HG03175 (cell line): ENCODE data around the gene SELENBP1.
"Not testable (repeated sequence)": the region's sequence is repeated elsewhere in the genome, so short reads cannot be mapped to it uniquely, and the experiment has no call there.

Experiments used
- ATAC-seq: cut with Tn5 transposase; IDR thresholded peaks from one replicate; pipeline ENCODE4 v1.9.1; 2021; ENCODE audit warnings: mild to moderate bottlenecking, moderate library complexity; ENCODE audit not compliant: unreplicated experiment

SELENBP1 gene

DNA sequence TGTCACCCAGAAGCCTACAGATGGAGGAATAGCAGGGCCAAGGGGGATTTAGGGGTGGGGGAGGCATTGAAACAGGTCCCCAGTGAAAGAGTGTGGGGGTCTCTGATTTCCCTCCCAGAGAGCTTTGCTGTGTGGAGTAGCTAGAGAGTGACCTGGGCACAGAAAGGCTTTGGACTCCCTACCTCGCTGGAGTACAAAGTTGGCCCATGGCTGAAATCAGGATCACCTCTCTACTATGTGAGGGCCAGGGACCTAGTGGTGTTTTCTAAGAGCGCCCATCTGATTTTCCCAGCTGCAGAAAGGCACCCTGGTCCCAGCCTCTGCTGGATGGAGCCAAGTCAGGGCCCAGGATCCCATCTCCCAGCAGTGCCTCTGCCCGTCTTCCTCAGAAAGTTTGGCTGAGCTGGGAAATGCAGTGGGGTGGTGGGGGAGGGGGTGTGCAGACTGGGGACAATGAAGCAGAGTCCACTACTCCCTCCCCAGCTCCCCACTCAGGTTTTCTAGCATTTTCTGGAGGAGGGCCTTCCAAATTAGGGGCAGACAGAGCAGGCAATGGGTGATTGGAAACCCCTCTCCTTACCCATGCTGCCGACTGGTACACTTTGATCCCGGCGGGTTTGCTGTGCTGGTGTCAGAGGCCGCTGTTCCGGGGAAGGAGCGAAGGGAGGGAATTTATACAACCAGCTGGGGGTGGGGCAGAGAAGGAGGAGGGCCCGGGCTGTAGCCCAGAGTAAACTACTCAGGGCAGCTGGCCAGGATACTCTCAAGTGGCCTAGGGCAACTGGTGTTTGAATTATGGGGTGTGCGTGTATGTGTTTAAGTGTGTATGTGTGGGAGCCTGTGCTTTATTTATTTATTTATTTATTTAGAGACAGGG is at the start of gene SELENBP1:
SELENBP1 (minus strand) TSS at position 648 of the 877 bp plus-strand sequence; CDS start at position 584, 64 bp downstream.
- no peak for ATAC-seq

DNA sequence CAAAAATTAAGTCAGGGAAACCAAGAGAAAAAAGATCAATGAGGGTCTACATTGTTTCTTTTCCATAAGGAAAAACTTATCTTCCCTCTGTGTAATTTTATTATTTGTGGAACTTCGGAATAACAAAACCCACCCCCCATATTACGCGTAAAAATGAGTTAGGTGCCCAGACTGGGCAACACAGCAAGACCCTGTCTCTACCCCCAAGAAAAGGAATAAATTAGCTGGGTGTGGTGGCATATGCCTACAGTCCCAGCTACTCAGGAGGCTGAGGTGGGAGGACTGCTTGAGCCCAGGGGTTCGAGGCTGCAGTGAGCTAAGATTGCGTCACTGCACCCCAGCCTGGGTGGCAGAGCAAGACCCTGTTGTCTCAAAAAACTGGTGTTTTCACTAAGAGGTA is 47.3 kb upstream of the SELENBP1 start:
- no peak for ATAC-seq

DNA sequence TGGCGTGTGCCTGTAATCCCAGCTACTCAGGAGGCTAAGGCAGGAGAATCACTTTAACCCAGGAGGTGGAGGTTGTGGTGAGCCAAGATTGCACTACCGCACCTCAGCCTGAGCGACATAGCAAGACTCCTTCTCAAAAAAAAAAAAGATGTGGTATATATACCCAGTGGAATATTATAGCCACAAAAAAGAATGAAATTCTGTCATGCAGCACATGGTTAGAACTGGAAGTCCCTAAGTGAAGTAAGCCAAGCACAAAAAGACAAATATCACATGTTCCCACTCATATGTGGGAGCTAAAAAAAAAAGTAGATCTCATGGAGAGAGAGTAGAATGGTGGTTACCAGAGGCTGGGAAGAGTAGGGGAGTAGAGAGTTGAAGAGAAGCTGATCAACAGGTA is 45.6 kb upstream of the SELENBP1 start:
- no peak for ATAC-seq

DNA sequence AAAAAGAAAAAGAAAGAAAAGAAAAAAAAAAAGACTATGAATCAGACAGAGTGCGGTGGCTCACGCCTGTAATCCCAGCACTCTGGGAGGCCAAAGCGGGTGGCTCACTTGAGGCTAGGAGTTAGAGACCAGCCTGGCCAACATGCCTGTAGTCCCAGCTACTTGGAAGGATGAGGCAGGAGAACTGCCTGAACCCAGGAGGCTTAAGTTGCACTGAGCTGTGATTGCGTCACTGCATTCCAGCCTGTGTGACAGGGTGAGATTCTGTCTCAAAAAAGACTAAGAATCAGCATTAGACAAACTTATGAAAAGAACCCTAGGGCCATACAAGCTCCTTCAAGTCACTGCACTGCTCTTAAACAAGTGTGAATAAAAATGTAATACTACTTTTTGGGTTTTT is 43.7 kb upstream of the SELENBP1 start:
- no peak for ATAC-seq

DNA sequence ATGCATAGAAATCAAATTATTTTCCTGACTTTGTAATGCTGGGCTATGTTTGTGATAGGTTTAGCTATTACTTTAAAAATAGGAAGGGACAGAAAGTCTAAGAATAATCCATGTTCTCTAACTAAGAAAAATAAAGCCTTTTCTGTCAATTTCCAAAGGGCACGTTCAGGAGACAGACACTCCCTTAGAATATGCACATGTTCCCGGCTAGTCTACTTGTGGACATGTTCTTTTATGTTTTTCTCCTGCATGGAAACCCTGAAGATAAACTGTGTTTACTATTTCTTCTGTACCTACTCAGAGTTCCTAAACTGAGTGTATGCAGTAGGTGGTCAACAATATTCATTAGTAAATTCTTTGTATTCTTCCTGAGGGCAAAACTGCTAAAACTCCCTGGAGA is 39.4 kb upstream of the SELENBP1 start:
- no peak for ATAC-seq

DNA sequence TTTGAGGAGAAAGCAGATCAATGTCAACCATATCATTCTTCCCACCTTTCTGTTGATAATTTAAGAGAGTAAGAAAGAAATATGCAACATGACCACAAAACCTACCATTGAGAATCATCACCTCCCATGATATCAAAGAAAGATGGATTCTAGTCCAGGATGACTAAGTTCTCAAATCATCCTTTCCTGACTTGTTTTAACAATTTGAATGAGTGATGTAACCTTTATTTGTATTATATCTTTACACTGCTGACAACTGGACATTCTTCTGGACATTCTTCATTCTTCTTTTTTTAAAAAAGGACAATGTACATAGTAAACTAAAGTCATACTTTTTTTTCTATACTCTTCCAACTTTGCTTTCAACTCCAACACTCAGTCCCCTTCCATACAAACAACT is 36.4 kb upstream of the SELENBP1 start:
- no peak for ATAC-seq

DNA sequence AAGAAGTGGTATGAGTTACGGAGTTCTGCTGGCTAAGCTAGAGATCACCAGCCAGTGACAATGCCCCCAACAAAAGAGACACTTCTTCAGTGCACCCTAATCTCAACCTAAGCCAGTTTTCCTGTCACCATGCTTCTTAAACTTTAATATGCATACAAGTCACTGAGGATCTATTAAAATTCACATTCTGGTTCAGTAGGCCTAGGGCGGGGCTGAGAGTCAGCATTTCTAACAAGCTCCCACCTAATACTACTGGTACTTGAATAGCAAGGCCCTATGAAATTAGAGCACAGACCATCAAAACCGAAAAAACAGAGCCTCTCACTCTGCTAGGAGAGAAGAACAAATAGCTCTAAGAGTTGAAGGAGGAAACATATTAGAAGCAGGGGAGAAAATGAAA is 34.8 kb upstream of the SELENBP1 start:
- ATAC-seq: no peak

DNA sequence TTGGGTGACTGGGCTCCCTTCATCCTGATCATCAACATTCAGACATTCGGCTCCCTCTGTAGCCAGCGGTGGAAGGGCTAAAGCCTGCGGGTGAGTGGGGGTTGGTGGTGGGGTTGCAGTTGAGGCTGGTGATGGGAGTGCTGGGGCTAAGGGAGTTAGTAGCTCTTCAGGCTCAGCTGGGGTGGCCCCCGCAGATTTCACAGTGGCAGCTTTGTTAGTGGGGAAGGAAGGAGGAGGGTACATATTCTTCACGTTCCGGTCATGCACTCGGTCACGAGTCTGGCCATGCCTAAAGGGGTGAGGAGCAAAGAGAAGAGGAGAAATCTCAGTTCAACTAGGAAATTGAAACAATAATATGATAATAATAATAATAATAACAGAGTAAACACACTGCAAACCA is 33.7 kb upstream of the SELENBP1 start:
- no peak for ATAC-seq

DNA sequence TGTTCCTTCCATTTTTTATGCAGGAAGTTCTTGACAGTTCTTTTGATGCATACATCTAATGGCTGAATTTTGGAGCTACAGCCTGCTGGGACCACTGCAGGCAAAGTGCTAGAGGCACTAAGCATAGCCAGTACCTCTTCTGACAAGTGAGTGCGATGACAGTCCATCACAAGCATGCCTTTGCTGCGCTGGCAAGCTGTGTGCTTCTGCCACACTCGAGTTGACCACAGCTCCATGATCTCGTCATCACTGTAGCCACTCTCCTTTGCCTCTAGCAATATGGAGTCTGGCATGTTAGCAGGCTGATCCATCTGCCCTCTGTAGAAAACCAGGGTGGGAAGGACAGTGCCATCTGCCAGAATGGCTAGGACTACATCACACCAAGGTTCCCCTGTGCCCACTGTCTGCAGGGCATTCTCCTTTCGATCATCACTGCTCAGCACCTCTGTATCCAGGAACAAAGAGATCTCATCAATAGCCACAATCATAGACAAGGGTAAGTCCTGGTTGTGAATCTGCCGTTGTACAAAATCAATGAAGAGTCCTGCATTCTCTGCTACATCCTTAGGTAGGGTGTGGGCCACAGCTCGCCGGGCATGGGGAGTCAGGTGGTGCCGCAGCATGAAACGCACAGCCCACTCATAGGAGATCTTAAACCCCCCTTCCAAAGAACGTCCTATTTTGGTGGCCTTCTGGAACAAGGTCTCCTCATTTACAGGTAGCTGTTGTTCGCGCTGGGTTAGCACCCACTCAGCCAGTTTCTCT is 32.9 kb upstream of the SELENBP1 start:
- ATAC-seq: no peak

DNA sequence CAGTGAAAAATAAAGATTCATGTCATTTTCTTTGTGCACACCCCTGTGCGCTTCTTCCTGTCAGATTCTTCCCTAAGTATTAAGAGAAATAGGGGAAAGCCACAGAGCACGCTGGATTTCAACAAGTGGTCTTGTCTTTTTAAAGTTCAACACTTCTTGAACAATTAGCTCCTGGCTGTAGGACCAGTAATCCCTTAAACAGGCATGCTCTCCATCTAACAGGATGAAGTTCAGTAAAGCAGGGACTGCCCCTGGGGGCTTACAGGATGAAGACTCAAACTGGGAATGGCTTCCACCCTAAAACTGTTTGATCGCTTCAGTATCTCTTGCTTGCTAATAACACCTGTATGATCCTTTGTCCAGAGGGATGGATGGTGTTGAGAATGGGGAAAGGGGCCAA is 31.1 kb upstream of the SELENBP1 start:
- ATAC-seq: no peak

DNA sequence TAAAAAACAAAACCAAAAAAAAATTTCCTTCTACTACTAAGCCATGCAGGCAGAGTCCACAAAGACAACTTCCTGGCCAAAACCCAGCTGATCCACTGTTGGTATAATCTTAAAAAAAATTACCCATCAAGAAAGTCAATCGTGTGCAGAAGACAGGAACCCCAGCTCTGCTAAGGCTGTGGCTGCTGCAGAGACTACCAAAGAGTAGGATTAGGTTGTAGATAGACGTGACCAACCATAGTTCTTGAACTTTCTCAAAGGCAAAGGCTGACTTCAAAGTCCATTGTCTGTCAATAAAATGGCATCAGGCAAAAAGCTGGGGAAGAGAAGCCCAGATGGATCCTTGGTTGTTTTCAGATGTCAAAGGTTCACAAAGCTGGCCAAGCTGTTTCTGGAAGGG is 30.3 kb upstream of the SELENBP1 start:
- ATAC-seq: no peak

DNA sequence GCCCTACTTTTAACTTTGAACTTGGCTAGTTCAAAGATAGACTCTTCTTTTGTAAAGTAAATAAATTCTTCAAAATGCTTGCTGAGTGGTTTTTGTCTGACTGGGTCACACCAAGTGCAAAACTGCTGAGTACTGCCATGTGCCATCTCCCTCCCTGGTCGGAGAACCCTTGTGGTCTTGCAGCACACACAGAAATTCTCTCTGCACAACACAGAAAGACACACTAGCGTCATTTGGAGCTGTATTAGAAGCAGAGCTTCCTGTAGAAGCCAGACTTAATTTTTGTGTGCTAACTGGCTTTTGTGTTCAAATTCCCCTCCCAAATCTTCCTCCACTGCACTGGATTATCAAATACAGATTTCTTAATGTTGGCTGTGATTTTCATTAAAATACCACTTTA is 29.4 kb upstream of the SELENBP1 start:
- no peak for ATAC-seq

DNA sequence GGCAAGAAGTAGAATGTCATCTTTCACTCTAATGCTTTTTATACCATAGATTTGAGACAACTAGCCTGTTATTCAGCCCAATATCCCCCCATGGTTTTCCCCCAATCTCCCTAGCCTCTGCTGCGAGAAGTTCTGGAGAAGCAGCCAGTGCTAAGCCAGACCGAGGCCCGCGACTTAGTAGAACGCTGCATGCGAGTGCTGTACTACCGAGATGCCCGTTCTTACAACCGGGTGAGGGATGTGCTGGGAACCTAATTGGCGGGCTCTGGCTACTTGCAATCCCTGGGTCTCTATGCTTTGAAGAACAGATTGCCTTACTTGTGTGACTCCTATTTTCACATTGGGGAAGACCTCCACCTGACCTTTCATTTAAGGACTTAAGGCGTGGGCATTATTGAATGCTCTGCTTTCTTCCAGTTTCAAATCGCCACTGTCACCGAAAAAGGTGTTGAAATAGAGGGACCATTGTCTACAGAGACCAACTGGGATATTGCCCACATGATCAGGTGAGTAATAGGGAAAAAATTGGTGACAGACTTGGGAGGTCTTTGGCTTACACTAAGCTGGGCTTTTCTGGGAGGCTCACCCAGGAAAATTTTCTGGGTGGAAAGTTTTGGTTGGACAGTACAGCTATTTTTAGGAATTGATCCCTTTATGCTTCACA is 28.8 kb upstream of the SELENBP1 start:
- no peak for ATAC-seq

DNA sequence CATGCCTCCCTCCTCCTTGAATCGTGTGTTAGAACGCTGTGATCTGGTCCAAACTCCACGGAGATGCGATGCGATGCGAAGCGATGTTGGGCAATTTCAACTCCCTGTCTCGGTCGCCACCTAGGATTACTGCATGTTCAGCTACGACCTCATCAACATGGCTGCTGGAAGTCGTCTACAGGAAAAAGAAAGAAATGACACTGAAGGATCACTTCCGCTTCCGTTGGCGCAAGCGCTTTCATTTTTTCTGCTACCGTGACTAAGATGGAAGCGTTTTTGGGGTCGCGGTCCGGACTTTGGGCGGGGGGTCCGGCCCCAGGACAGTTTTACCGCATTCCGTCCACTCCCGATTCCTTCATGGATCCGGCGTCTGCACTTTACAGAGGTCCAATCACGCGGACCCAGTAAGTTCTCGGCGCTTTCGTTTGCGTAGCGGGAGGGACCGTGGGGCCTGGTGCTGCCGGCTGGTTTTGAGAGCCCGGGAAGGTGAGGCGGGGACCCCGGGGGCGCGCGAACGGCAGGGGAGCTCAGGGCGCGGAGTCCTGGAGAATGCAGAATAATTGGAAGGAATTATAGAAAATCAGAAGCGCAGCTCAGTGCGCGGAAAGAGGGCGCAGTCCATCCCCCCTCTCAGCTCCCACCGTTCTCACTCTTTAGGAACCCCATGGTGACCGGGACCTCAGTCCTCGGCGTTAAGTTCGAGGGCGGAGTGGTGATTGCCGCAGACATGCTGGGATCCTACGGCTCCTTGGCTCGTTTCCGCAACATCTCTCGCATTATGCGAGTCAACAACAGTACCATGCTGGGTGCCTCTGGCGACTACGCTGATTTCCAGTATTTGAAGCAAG is 27.0 kb upstream of the SELENBP1 start, which contains the start of gene PSMB4:
PSMB4 (plus strand) TSS at position 250 of the 848 bp plus-strand sequence; CDS start at position 265, 15 bp downstream.
- peak; percentile 81 for ATAC-seq

DNA sequence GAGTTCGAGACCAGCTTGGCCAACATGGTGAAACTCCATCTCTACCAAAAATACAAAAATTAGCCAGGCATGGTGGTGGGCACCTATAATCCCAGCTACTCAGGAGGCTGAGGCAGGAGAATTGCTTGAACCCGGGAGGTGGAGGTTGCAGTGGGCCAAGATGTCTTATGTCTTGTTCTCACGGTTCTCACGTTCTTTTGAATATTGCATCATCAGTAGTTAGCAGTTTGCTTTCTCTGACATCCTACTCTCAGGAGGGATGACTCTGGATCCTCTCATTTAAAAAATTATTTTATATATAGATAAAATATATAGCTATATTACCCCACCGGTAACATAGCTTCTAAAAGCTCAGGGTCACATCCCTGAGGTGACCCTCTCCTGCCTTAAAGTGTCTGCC is 23.8 kb upstream of the SELENBP1 start:
- ATAC-seq: not testable (repeated sequence)

DNA sequence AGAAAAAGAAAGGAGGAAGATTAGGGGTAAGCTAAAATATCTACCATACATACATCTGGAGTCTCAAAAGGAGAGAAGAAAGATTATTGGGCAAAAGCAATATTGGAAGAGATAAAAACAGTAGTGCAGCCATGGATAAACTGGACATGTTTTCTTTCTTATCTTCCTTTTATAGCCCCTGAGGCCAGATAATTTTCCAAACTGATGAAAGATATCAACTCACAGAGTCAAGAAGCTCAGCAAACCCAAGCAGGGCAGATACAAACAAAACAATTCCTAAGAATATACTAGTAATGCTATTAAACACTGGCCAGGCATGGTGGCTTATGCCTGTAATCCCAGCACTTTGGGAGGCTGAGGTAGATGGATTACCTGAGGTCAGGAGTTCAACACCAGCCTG is 21.1 kb upstream of the SELENBP1 start:
- ATAC-seq: no peak

DNA sequence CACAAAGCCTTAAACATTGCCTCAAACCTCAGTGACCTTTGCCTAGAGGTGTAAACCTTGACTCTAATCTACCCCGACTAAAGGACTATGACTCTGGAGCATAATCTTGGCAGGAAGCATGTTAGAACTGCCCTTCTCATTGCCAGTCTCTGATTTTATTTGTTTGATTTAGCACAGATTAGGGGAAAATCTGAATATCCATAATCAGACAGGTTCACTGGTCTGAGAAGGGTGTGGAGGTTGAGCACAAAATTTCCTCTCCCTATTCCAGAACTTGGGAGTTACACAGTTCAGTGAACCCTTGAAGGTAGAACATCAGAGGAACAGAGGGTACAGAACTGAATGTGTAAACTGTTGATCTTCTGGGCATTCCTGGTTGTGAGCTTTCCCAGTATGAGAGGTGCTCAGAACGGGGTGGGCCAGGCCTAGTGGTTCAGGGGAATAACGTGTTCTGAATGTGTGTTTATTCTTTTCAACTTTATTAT is 18.6 kb upstream of the SELENBP1 start:
- no peak for ATAC-seq

DNA sequence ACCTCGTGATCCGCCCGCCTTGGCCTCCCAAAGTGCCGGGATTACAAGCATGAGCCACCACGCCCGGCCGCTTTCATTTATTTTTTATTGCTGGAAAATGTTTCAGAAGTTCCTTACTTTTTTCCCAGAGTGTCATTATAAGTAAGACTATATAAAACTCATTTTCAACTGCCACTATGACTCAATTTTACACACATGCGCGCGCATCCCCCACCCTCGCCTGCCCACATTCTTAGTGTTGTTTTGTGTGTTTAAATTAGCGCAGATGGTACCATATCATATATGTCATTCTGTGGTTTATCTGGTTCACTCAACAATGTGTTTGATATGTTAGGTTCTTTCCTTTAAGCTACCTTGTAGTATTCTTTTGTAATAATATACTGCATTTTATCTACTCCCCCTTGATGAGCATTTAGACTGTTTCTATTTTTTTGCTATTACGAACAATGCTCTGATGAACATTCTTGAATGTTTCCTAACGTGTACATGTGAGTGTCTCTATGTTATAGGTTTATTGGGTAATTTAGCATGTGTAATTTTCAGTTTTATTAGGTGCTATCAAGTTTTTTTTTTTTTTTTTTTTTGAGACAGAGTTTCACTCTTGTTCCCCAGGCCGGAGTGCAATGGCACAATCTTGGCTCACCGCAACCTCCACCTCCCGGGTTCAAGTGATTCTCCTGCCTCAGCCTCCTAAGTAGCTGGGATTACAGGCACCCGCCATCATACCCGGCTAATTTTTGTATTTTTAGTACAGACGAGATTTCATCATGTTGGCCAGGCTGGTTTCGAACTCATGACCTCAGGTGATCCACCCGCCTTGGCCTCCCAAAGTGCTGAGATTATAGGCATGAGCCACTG is 17.9 kb upstream of the SELENBP1 start:
- ATAC-seq: not testable (repeated sequence)

DNA sequence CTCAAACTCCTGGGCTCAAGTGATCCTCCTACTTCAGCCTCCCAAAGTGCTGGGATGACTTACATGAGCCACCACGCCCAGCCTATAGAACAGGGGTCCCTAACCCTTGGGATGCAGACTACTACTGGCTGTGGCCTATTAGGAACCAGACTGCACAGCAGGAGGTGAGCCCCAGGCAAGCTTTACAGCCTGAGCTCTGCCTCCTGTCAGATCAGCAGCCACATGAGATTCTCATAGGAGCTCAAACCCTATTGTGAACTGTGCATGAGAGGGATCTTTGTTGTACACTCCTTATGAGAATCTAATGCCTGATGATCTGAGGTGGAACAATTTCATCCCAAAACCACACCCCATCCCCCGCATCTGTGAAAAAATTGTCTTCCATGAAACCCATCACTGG is 13.5 kb upstream of the SELENBP1 start:
- ATAC-seq: no peak
